ENCODE measurements around the gene POLR1H.

Gene POLR1H

GRCh38 chr6:30097902-30098768, 37.1 kb downstream of the POLR1H start:
- DNase-seq: no peak

- DNase-seq: no peak
Observed at GRCh38 chr6:30100154-30100553, 39.1 kb downstream of the POLR1H start.

- no peak for DNase-seq
Observed at GRCh38 chr6:30100585-30101443, 39.7 kb downstream of the POLR1H start.

- peak; percentile 84 for DNase-seq
Observed at GRCh38 chr6:30101444-30102413, 40.7 kb downstream of the POLR1H start.

DNA sequence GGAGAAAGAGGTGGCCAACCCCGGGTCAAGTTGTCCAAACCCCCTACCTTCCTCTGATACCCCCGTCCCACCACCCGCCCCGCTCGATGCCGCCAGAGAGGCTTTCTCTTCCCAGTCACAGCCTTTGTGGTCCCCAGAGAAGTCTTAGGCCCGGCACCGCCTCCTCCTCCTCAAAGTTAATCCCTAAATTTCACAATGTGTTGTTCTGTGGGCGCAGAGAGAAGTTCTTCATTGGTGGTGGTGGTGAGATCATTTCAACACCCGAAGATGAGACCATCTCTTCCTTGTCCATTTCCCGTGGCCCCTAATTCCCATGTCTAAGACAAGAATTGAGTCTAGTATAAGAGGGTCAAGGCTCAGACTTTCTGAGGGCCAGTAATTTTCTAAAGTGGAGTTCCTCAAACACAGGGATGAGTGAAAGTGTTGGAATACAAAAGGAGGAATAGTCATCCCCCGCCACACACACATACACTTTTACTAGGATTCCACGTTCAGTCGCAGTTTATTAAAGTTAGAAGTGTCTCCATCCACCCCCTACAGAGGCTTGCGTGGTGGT, 41.4 kb downstream of the POLR1H start:
- DNase-seq: no peak

GRCh38 chr6:30102970-30103871, 42.2 kb downstream of the POLR1H start:
- DNase-seq: peak; percentile 83

GRCh38 chr6:30103872-30104179, 42.8 kb downstream of the POLR1H start:
- DNase-seq: no peak

- no peak for DNase-seq
Observed at GRCh38 chr6:30104661-30105060, 43.6 kb downstream of the POLR1H start.

- no peak for DNase-seq
Observed at GRCh38 chr6:30111266-30111856, 50.3 kb downstream of the POLR1H start.

GRCh38 chr6:30112402-30112994, 51.4 kb downstream of the POLR1H start:
- no peak for DNase-seq

GRCh38 chr6:30113003-30113759, 52.1 kb downstream of the POLR1H start, which contains the start of gene TRIM31:
Gene TRIM31 (minus strand): TSS chr6:30113090. CDS start chr6:30112805, 285 bp downstream.
- DNase-seq: no peak

GRCh38 chr6:30113841-30114240, 52.8 kb downstream of the POLR1H start:
- no peak for DNase-seq
